ENCODE results near the gene SLC17A2. TPM values are rescaled to one million over a fixed set of nuclear protein-coding genes. Genes with fewer than 3 reads are reported as not detected.
"Not testable (repeated sequence)": the region's sequence is repeated elsewhere in the genome, so short reads cannot be mapped to it uniquely, and the experiment has no call there.

Gene SLC17A2
- total and polyA plus RNA-seq, 2 donors from 2014 or later = 0.54 to 0.76 TPM

DNA sequence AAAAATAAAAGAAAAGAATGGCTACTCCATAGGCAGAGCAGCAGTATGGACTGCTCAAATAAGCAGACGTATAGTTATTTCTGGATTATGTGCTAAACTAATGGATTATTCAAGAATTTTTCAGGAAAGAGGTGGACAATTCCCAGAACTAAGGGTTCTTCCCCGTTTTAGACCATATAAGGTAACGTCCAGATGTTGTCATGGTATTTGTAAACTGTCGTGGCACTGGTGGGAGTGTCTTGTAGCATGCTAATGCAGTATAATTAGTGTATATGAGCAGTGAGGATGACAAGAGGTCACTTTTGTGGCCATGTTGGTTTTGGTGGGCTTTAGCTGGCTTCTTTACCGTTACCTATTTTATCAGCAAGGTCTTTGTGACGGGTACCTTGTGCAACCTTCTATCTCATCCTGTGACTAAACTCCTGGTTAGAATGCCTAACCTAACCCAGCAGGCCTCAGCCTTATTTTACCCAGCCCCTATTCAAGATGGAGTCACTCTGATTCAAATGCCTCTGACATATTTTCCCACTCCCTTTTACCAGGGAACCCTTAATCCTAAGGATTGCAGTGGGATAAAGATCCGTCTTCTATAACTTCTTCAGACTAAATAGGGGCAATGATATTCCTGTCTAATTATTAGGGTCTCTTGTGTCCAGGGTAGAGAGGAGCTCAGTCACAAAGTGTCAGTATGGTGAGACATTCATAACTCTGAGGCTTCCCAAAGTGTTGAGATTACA lies 21.0 kb upstream of the SLC17A2 start:
- no peak overlapping the region for H3K9ac ChIP-seq (ENCODE audit: low read length in 3 of 3)
- no peaks in the 10 kb centered on the region for H3K27me3 ChIP-seq (ENCODE audit: control insufficient read depth, insufficient read depth, low read length)
- H3K9me3 ChIP-seq (ENCODE audit: control insufficient read depth in 2 of 3, insufficient read depth in 1 of 3, low read length in 3 of 3) = no peaks in the 10 kb centered on the region
- FAIRE-seq (no peak), DNase-seq (no peak)
- intact Hi-C loops (cut with DNase I) = no loop called here
- no peaks in the 10 kb centered on the region for H3K4me1 ChIP-seq (ENCODE audit: control insufficient read depth in 2 of 3, insufficient read depth in 2 of 3, low read depth in 1 of 3, low read length in 3 of 3)
- no peak overlapping the region for H3K4me3 ChIP-seq (ENCODE audit: low read length in 3 of 3)
- no peaks in the 10 kb centered on the region for H3K36me3 ChIP-seq (ENCODE audit: control insufficient read depth in 2 of 3, insufficient read depth in 3 of 3, low read length in 3 of 3)
- TF ChIP-seq, protein P1, sequence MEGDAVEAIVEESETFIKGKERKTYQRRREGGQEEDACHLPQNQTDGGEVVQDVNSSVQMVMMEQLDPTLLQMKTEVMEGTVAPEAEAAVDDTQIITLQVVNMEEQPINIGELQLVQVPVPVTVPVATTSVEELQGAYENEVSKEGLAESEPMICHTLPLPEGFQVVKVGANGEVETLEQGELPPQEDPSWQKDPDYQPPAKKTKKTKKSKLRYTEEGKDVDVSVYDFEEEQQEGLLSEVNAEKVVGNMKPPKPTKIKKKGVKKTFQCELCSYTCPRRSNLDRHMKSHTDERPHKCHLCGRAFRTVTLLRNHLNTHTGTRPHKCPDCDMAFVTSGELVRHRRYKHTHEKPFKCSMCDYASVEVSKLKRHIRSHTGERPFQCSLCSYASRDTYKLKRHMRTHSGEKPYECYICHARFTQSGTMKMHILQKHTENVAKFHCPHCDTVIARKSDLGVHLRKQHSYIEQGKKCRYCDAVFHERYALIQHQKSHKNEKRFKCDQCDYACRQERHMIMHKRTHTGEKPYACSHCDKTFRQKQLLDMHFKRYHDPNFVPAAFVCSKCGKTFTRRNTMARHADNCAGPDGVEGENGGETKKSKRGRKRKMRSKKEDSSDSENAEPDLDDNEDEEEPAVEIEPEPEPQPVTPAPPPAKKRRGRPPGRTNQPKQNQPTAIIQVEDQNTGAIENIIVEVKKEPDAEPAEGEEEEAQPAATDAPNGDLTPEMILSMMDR (IDR thresholded peaks at IDR 0.05; ENCODE audit: borderline replicate concordance, extremely low read depth, insufficient read depth) = no peak
- no peak overlapping the region for H3K27ac ChIP-seq (ENCODE audit: low read depth in 2 of 2, low read length in 2 of 2)

DNA sequence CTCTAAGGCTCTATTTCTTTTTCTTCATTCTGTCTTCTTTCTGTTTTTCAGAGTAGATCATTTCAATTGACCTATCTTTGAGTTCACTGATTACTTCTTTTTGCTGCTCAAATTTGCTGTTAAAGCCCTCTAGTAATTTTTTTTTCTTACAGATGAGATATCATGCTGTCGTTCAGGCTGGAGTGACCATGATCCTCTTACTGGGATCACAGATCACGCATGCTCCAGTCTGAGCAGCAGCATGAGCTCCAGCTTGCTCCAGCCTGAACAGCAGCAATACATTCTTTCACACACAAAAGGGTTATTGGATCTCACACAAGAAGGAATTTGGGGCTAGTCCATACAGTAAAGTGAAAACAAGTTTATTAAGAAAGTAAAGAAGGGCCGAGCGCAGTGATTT lies 19.8 kb upstream of the SLC17A2 start:
- DNase-seq (peak in 1 of 5 donors; percentile 27), FAIRE-seq (no peak)
- Histone ChIP-seq H3K4me1 (ENCODE audit: control insufficient read depth in 2 of 3, insufficient read depth in 2 of 3, low read depth in 1 of 3, low read length in 3 of 3) (no peaks in the 10 kb centered on the region), H3K27ac (ENCODE audit: low read depth in 2 of 2, low read length in 2 of 2) (no peak overlapping the region), H3K9ac (ENCODE audit: low read length in 3 of 3) (no peak overlapping the region), H3K9me3 (ENCODE audit: control insufficient read depth in 2 of 3, insufficient read depth in 1 of 3, low read length in 3 of 3) (no peaks in the 10 kb centered on the region), H3K36me3 (ENCODE audit: control insufficient read depth in 2 of 3, insufficient read depth in 3 of 3, low read length in 3 of 3) (no peaks in the 10 kb centered on the region), H3K27me3 (ENCODE audit: control insufficient read depth, insufficient read depth, low read length) (no peaks in the 10 kb centered on the region), H3K4me3 (ENCODE audit: low read length in 3 of 3) (no peak overlapping the region)
- intact Hi-C loops (cut with DNase I) = no loop called here
- TF ChIP-seq, protein P1 (IDR thresholded peaks at IDR 0.05; ENCODE audit: borderline replicate concordance, extremely low read depth, insufficient read depth) = no peak

- H3K27me3 ChIP-seq (ENCODE audit: control insufficient read depth, insufficient read depth, low read length) = no peaks in the 10 kb centered on the region
- no peak overlapping the region for H3K27ac ChIP-seq (ENCODE audit: low read depth in 2 of 2, low read length in 2 of 2)
- H3K4me3 ChIP-seq (ENCODE audit: low read length in 3 of 3) = no peak overlapping the region
- H3K9ac ChIP-seq (ENCODE audit: low read length in 3 of 3) = no peak overlapping the region
- intact Hi-C loops (cut with DNase I) = no loop called here
- H3K4me1 ChIP-seq (ENCODE audit: control insufficient read depth in 2 of 3, insufficient read depth in 2 of 3, low read depth in 1 of 3, low read length in 3 of 3) = no peaks in the 10 kb centered on the region
- H3K36me3 ChIP-seq (ENCODE audit: control insufficient read depth in 2 of 3, insufficient read depth in 3 of 3, low read length in 3 of 3) = no peaks in the 10 kb centered on the region
- DNase-seq (no peak), FAIRE-seq (no peak)
- no peaks in the 10 kb centered on the region for H3K9me3 ChIP-seq (ENCODE audit: control insufficient read depth in 2 of 3, insufficient read depth in 1 of 3, low read length in 3 of 3)
- TF ChIP-seq, protein P1 (IDR thresholded peaks at IDR 0.05; ENCODE audit: borderline replicate concordance, extremely low read depth, insufficient read depth) = no peak
Measured at GRCh38 chr6:25949695-25950094, 19.2 kb upstream of the SLC17A2 start.

DNA sequence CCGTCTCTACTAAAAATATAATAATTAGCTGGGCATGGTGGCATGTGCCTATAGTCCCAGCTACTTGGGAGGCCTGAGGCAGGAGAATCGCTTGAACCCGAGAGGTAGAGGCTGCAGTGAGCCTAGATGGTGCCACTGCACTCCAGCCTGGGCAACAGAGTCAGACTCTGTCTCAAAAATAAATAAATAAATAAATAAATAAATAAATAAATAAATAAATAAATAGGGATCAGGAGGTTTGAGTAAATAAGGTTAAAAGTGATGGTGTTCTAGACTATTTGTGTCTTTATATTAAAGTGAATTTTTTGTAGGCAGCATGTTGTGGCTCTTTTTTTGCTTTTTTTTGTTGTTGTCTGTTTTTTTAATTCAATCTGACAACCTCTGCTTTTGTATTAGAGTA lies 17.0 kb upstream of the SLC17A2 start:
- H3K4me1 ChIP-seq (ENCODE audit: control insufficient read depth in 2 of 3, insufficient read depth in 2 of 3, low read depth in 1 of 3, low read length in 3 of 3); H3K9ac ChIP-seq (ENCODE audit: low read length in 3 of 3); H3K9me3 ChIP-seq (ENCODE audit: control insufficient read depth in 2 of 3, insufficient read depth in 1 of 3, low read length in 3 of 3); FAIRE-seq; H3K4me3 ChIP-seq (ENCODE audit: low read length in 3 of 3); H3K27ac ChIP-seq (ENCODE audit: low read depth in 2 of 2, low read length in 2 of 2); intact Hi-C loops (cut with DNase I); H3K36me3 ChIP-seq (ENCODE audit: control insufficient read depth in 2 of 3, insufficient read depth in 3 of 3, low read length in 3 of 3); DNase-seq; H3K27me3 ChIP-seq (ENCODE audit: control insufficient read depth, insufficient read depth, low read length): not testable (repeated sequence)
